HS-27A (cell line): ENCODE measurements around the gene MRPS6.
A peak's percentile ranks its signal among the peaks of the same experiment; 100 is the strongest.

Experiments used
- DNase-seq: peaks from one replicate; pipeline ENCODE4 v3.0.0-alpha.2; 2012; ENCODE audit warnings: low read depth, missing footprints

The MRPS6 gene

DNA sequence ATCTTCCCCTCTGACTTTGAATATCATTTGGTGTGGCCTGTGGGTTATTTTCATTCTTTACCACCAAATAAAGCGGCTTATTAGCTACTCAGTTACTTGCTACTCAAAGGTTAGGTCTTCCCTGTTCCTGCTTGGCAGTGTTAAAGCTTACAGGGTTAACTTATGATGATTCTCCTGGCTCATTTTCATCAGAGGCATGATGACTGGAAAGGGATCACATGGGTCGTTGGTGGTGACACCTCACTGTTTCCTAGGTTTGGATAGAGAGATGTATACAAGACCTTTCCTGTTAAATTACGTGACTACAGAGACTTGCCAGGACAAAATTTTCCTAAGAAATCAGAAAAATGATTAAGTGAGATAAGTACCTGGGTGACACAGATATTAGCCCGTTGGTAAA lies 27.4 kb downstream of the MRPS6 start:
- no peak for DNase-seq

GRCh38 chr21:34105947-34106541 lies 32.7 kb downstream of the MRPS6 start:
- DNase-seq, result no peak

DNA sequence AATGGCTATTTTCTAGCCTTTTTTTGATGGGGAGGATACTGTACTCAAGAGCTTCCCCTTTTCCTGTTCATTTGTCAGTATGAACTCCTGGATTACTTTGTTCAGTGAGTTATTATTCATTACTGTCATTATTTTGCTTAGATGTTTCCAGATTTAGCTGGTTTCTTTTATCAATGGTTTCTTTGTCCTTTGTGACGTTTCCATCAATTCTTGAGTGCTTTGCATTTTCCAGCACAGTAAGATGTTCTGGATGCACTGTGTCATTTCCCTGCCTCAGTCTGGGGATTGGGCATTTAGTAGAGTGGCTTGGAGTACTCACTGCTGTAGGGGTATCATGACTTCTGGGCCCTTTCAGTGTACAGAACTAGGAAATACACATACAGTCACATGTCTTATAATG lies 34.2 kb downstream of the MRPS6 start:
- no peak for DNase-seq

DNA sequence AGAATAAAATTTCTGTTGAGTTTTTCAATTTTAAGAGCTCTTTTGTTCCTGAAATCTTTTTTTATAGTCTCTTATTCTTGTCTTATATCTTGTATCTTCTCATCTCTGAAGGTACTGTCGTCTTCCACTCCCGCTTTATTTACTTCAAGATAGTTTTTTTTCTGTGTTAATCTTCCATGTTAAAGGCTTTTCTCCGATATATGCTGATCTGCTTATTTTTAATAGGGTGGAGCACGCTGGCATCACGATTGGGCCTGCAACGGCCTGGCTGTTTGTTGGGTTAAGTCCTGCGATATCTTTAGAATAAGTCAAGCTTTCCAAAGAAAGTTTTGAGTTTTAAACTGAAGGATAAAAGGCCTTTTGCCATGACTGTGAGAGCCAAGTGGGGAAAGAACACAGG lies 35.7 kb downstream of the MRPS6 start:
- no peak for DNase-seq

GRCh38 chr21:34110594-34111202 lies 37.3 kb downstream of the MRPS6 start:
- no peak for DNase-seq

DNA sequence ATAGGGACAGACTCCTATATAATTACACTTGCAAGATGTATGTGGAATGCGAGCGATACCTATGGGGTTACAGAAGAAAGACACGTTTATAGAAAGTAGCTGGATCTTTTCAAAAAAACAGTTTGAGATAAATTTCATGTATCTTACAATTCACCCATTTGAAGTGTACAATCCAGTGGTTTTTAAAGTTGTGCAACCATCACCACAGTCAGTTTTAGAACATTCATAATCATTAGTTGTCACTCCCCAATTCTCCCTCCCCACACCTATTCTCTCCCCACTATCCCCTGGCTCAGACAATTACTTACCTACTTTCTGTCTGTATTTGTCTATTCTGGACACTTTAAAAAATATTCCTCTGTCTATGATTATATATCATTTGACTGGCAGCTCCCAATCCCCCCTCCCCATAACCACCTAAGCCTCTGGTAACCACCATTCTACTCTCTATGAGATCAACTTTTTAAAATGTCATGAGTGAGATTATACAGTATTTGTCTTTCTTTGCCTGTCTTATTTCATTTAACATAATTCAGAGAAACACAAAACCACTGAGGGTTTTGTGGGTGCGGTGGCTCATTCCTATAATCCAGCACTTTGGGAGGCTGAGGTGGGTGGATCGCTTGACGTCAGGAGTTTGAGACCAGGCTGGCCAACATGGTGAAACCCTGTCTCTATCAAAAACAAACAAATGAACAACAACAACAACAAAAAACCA lies 39.1 kb downstream of the MRPS6 start:
- DNase-seq, result no peak

DNA sequence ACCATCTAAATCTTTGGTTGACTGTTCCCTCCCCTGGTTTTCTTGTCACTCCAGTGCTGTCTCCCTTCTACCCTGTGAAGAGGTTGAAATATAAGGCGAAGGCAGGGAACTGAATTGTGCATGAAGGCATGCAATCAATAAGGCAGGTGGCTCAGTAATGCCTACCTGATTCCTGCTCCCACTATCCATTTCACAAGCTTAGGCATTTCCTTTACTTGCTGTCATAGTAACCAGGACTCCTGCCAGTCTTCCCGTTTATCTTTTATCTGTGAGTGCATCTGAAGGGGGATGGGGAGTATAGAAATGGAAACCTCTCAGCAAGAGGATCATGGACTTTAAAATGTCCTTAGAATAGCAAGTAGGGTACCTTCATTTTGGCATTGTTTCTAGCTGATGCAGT lies 40.5 kb downstream of the MRPS6 start:
- no peak for DNase-seq

- DNase-seq, result no peak
These were observed 41.8 kb downstream of the MRPS6 start for GRCh38 chr21:34115160-34115559.

DNA sequence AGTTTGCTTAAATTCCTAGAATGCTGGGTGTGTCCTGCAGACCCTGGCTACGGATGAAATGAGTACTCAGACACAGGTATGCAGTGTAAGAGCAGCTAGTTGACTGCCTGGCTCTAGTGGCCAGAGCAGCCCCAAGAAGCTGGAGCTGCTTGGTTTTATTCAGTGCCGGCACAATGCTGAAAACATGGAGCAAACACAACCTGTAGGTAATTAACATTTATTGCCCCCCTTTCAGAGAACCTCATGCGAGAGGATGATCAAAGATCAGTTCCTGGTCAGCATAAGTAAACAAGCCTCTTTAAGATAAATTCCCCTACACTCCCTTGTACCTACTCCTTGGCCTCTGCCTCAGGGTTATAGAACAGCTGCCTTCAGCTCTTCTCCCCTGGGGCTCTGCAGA lies 43.2 kb downstream of the MRPS6 start:
- DNase-seq, result no peak

GRCh38 chr21:34120867-34121266 lies 47.5 kb downstream of the MRPS6 start:
- no peak for DNase-seq

- no peak for DNase-seq
These were observed 48.7 kb downstream of the MRPS6 start for GRCh38 chr21:34122047-34122446.

DNA sequence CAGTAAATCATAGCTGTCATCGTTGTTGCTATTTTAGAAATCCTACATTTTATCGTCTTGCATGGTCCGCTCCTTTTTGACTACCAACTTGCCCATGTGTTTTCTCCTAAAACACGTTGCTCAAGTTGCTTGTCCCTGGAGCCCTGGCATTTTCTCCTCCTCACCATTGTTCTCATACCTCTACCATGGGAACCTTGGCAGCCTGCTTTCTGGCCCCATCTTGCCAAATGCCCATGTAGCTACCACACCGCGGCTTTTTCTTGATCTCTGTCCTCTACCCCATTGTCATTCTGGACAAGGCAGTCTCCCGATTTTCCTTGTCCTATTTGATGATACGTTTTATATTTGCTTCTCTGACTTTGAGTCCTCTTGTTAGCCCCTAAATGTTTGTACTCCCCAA lies 50.2 kb downstream of the MRPS6 start:
- no peak for DNase-seq

GRCh38 chr21:34126269-34126668 lies 52.9 kb downstream of the MRPS6 start:
- DNase-seq, result no peak

- DNase-seq, result no peak
These were observed 53.3 kb downstream of the MRPS6 start for GRCh38 chr21:34126691-34127090.

DNA sequence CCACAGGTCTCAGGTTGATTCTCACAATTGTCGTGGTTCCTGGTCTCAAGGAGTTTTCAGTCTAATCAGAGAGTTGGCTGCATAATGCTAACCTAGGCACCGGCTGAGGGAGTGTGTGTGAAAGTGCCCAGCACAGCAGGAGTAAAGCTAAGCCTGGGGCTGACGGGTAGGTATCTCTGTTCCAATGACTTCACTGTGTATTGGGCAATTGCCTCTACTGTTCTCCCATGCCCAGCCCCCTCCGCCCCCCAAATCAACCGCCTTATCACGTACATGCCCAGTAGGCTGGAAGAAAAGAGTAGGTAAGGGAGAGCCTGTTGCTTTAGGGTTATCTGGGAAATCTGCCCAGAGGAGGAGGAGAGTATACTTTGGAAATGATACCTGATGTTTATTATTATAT lies 54.7 kb downstream of the MRPS6 start:
- no peak for DNase-seq

GRCh38 chr21:34128674-34129038 lies 55.3 kb downstream of the MRPS6 start:
- no peak for DNase-seq

- peak; percentile 45 for DNase-seq
These were observed 55.9 kb downstream of the MRPS6 start for GRCh38 chr21:34129039-34129891.

- no peak for DNase-seq
These were observed 56.7 kb downstream of the MRPS6 start for GRCh38 chr21:34129901-34130715.

- DNase-seq, result no peak
These were observed 57.3 kb downstream of the MRPS6 start for GRCh38 chr21:34130716-34130985.

GRCh38 chr21:34131586-34131985 lies 58.2 kb downstream of the MRPS6 start:
- DNase-seq, result no peak

- DNase-seq, result no peak
These were observed 58.8 kb downstream of the MRPS6 start for GRCh38 chr21:34132202-34132601.

DNA sequence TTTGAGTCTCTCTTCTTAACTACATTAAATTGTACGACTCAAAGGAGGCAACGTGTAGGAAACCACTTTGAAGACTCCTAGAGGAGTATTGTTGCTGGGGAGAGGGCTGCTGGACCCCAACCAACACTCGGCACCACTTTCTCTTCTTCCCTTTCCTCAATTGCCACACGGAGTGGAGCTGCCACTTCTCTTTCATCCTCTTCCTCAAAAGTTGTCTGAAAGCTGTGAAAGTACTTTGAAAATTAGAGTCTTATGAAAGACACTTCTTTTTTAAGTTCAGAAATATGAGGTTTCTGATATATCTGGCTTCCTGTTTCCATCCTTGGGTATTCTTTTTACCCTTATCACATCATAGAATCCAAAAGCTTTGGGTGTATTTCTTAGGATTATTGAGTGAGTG lies 59.5 kb downstream of the MRPS6 start:
- DNase-seq, result no peak
